ENCODE results near the gene HNRNPU.
A peak's percentile ranks its signal among the peaks of the same experiment; 100 is the strongest.

Gene HNRNPU

GRCh38 chr1:244843148-244843978 lies 21.0 kb downstream of the HNRNPU start:
- Histone ChIP-seq H2AK5ac (ENCODE audit: low read length, severe bottlenecking) (no peak overlapping the region), H2AFZ (ENCODE audit: low read depth, low read length) (no peak overlapping the region), H2BK5ac (ENCODE audit: low read depth, low read length, poor library complexity, severe bottlenecking) (no peak overlapping the region), H4K8ac (ENCODE audit: low read length) (no peak overlapping the region), H3K4me3 (ENCODE audit: insufficient read depth in 1 of 2, low read depth in 1 of 2, low read length in 2 of 2) (no peak overlapping the region), H3K79me1 (replicated peaks; ENCODE audit: low read length, poor library complexity, severe bottlenecking) (no peaks in the 10 kb centered on the region), H3K36me3 (ENCODE audit: control insufficient read depth in 1 of 2, insufficient read depth in 2 of 2, low read depth in 1 of 2, low read length in 2 of 2) (peaks cover 15 to 96% of the 10 kb centered on the region in 2 experiments), H3K4ac (ENCODE audit: low read depth in 1 of 2, low read length in 2 of 2) (no peak overlapping the region), H3K23ac (ENCODE audit: low read length in 2 of 2) (no peak overlapping the region), H3K27me3 (ENCODE audit: control insufficient read depth in 1 of 2, insufficient read depth in 1 of 2, low read length in 2 of 2) (no peaks in the 10 kb centered on the region), H3K14ac (ENCODE audit: low read length in 2 of 2) (no peak overlapping the region), H3K9me3 (ENCODE audit: control insufficient read depth, low read length) (no peaks in the 10 kb centered on the region), H3K9ac (ENCODE audit: low read length) (peak overlapping the region; percentile 40), H3K4me2 (ENCODE audit: low read length, poor library complexity, severe bottlenecking) (no peak overlapping the region), H3K4me1 (ENCODE audit: control insufficient read depth, insufficient read depth, low read depth, low read length) (peaks cover 2% of the 10 kb centered on the region), H3K18ac (ENCODE audit: low read depth in 1 of 2, low read length in 2 of 2) (no peak overlapping the region), H2BK15ac (ENCODE audit: low read depth, poor library complexity, severe bottlenecking) (no peak overlapping the region), H3K27ac (ENCODE audit: low read length, poor library complexity, severe bottlenecking) (no peak overlapping the region), H4K91ac (ENCODE audit: low read length) (no peak overlapping the region), H2BK120ac (ENCODE audit: low read depth, low read length) (no peak overlapping the region), H2BK12ac (ENCODE audit: low read length in 2 of 2) (no peak overlapping the region)
- DNase-seq: no peak
- WGBS: 93% methylated on average over 1 of the region's 6 CpGs

GRCh38 chr1:244841273-244841927 lies 22.9 kb downstream of the HNRNPU start:
- DNase-seq: no peak
- H2BK5ac ChIP-seq (ENCODE audit: low read depth, low read length, poor library complexity, severe bottlenecking): no peak overlapping the region
- no peaks in the 10 kb centered on the region for H3K27me3 ChIP-seq (ENCODE audit: control insufficient read depth in 1 of 2, insufficient read depth in 1 of 2, low read length in 2 of 2)
- peaks cover 15 to 89% of the 10 kb centered on the region in 2 experiments for H3K36me3 ChIP-seq (ENCODE audit: control insufficient read depth in 1 of 2, insufficient read depth in 2 of 2, low read depth in 1 of 2, low read length in 2 of 2)
- H3K18ac ChIP-seq (ENCODE audit: low read depth in 1 of 2, low read length in 2 of 2): no peak overlapping the region
- no peak overlapping the region for H2AFZ ChIP-seq (ENCODE audit: low read depth, low read length)
- no peak overlapping the region for H3K9ac ChIP-seq (ENCODE audit: low read length)
- H3K4me3 ChIP-seq (ENCODE audit: insufficient read depth in 1 of 2, low read depth in 1 of 2, low read length in 2 of 2): no peak overlapping the region
- H3K4me2 ChIP-seq (ENCODE audit: low read length, poor library complexity, severe bottlenecking): peak overlapping the region; percentile 43
- 97% methylated on average over 9 of the region's 9 CpGs for WGBS
- no peak overlapping the region for H2BK15ac ChIP-seq (ENCODE audit: low read depth, poor library complexity, severe bottlenecking)
- no peak overlapping the region for H2AK5ac ChIP-seq (ENCODE audit: low read length, severe bottlenecking)
- no peak overlapping the region for H2BK12ac ChIP-seq (ENCODE audit: low read length in 2 of 2)
- no peak overlapping the region for H3K23ac ChIP-seq (ENCODE audit: low read length in 2 of 2)
- H3K4ac ChIP-seq (ENCODE audit: low read depth in 1 of 2, low read length in 2 of 2): no peak overlapping the region
- no peak overlapping the region for H2BK120ac ChIP-seq (ENCODE audit: low read depth, low read length)
- H4K91ac ChIP-seq (ENCODE audit: low read length): no peak overlapping the region
- H4K8ac ChIP-seq (ENCODE audit: low read length): no peak overlapping the region
- no peak overlapping the region for H3K14ac ChIP-seq (ENCODE audit: low read length in 2 of 2)
- peaks cover 2% of the 10 kb centered on the region for H3K4me1 ChIP-seq (ENCODE audit: control insufficient read depth, insufficient read depth, low read depth, low read length)
- H3K27ac ChIP-seq (ENCODE audit: low read length, poor library complexity, severe bottlenecking): peak overlapping the region; percentile 53
- no peaks in the 10 kb centered on the region for H3K9me3 ChIP-seq (ENCODE audit: control insufficient read depth, low read length)
- no peaks in the 10 kb centered on the region for H3K79me1 ChIP-seq (replicated peaks; ENCODE audit: low read length, poor library complexity, severe bottlenecking)

GRCh38 chr1:244840219-244840794 lies 24.0 kb downstream of the HNRNPU start:
- Histone ChIP-seq H2BK120ac (ENCODE audit: low read depth, low read length) (no peak overlapping the region), H4K91ac (ENCODE audit: low read length) (no peak overlapping the region), H3K4me2 (ENCODE audit: low read length, poor library complexity, severe bottlenecking) (no peak overlapping the region), H3K18ac (ENCODE audit: low read depth in 1 of 2, low read length in 2 of 2) (no peak overlapping the region), H3K27ac (ENCODE audit: low read length, poor library complexity, severe bottlenecking) (no peak overlapping the region), H3K23ac (ENCODE audit: low read length in 2 of 2) (no peak overlapping the region), H3K79me1 (replicated peaks; ENCODE audit: low read length, poor library complexity, severe bottlenecking) (no peaks in the 10 kb centered on the region), H3K4ac (ENCODE audit: low read depth in 1 of 2, low read length in 2 of 2) (no peak overlapping the region), H2BK12ac (ENCODE audit: low read length in 2 of 2) (no peak overlapping the region), H3K9ac (ENCODE audit: low read length) (no peak overlapping the region), H3K4me1 (ENCODE audit: control insufficient read depth, insufficient read depth, low read depth, low read length) (peaks cover 2% of the 10 kb centered on the region), H3K9me3 (ENCODE audit: control insufficient read depth, low read length) (no peaks in the 10 kb centered on the region), H3K14ac (ENCODE audit: low read length in 2 of 2) (no peak overlapping the region), H2BK5ac (ENCODE audit: low read depth, low read length, poor library complexity, severe bottlenecking) (no peak overlapping the region), H2BK15ac (ENCODE audit: low read depth, poor library complexity, severe bottlenecking) (no peak overlapping the region), H3K36me3 (ENCODE audit: control insufficient read depth in 1 of 2, insufficient read depth in 2 of 2, low read depth in 1 of 2, low read length in 2 of 2) (peaks cover 8 to 78% of the 10 kb centered on the region in 2 experiments), H3K4me3 (ENCODE audit: insufficient read depth in 1 of 2, low read depth in 1 of 2, low read length in 2 of 2) (no peak overlapping the region), H4K8ac (ENCODE audit: low read length) (no peak overlapping the region), H2AK5ac (ENCODE audit: low read length, severe bottlenecking) (no peak overlapping the region), H3K27me3 (ENCODE audit: control insufficient read depth in 1 of 2, insufficient read depth in 1 of 2, low read length in 2 of 2) (no peaks in the 10 kb centered on the region), H2AFZ (ENCODE audit: low read depth, low read length) (no peak overlapping the region)
- DNase-seq: no peak
- 95% methylated on average over 5 of the region's 5 CpGs for WGBS

- H2BK5ac ChIP-seq (ENCODE audit: low read depth, low read length, poor library complexity, severe bottlenecking): no peak overlapping the region
- H2AFZ ChIP-seq (ENCODE audit: low read depth, low read length): no peak overlapping the region
- no peak overlapping the region for H3K4ac ChIP-seq (ENCODE audit: low read depth in 1 of 2, low read length in 2 of 2)
- H3K18ac ChIP-seq (ENCODE audit: low read depth in 1 of 2, low read length in 2 of 2): no peak overlapping the region
- H2BK120ac ChIP-seq (ENCODE audit: low read depth, low read length): no peak overlapping the region
- no peak overlapping the region for H3K14ac ChIP-seq (ENCODE audit: low read length in 2 of 2)
- peak overlapping the region; percentile 16 for H3K27ac ChIP-seq (ENCODE audit: low read length, poor library complexity, severe bottlenecking)
- no peak overlapping the region for H4K91ac ChIP-seq (ENCODE audit: low read length)
- WGBS: no CpG with 5 or more reads among the region's 2 CpGs
- H3K79me1 ChIP-seq (replicated peaks; ENCODE audit: low read length, poor library complexity, severe bottlenecking): no peaks in the 10 kb centered on the region
- no peak overlapping the region for H2AK5ac ChIP-seq (ENCODE audit: low read length, severe bottlenecking)
- H3K9ac ChIP-seq (ENCODE audit: low read length): no peak overlapping the region
- no peaks in the 10 kb centered on the region for H3K27me3 ChIP-seq (ENCODE audit: control insufficient read depth in 1 of 2, insufficient read depth in 1 of 2, low read length in 2 of 2)
- H4K8ac ChIP-seq (ENCODE audit: low read length): no peak overlapping the region
- H3K4me2 ChIP-seq (ENCODE audit: low read length, poor library complexity, severe bottlenecking): no peak overlapping the region
- H3K36me3 ChIP-seq (ENCODE audit: control insufficient read depth in 1 of 2, insufficient read depth in 2 of 2, low read depth in 1 of 2, low read length in 2 of 2): peaks cover 8 to 72% of the 10 kb centered on the region in 2 experiments
- peaks cover 2% of the 10 kb centered on the region for H3K4me1 ChIP-seq (ENCODE audit: control insufficient read depth, insufficient read depth, low read depth, low read length)
- no peak overlapping the region for H3K4me3 ChIP-seq (ENCODE audit: insufficient read depth in 1 of 2, low read depth in 1 of 2, low read length in 2 of 2)
- H3K9me3 ChIP-seq (ENCODE audit: control insufficient read depth, low read length): no peaks in the 10 kb centered on the region
- no peak for DNase-seq
- no peak overlapping the region for H2BK15ac ChIP-seq (ENCODE audit: low read depth, poor library complexity, severe bottlenecking)
- H2BK12ac ChIP-seq (ENCODE audit: low read length in 2 of 2): no peak overlapping the region
- no peak overlapping the region for H3K23ac ChIP-seq (ENCODE audit: low read length in 2 of 2)
Measured at GRCh38 chr1:244839656-244840055, 24.7 kb downstream of the HNRNPU start.

Measured in mesenchymal stem cell (in vitro differentiated cells and primary cell).